Loucy (cell line): ENCODE measurements around the gene ABCA1.

Experiments used
- H2AFZ ChIP-seq: fragments of 200-600 bp; sonication (generic); 2 replicates; pipeline ENCODE4 v1.6.0; 2016; ENCODE audit warnings: antibody characterized with exemption, mild to moderate bottlenecking, low read length, moderate library complexity
- H3F3A ChIP-seq: fragments of 200-600 bp; 2 replicates; pipeline ENCODE4 v1.6.0; 2016; ENCODE audit warnings: antibody characterized with exemption, low read depth, mild to moderate bottlenecking
- H3K27me3 ChIP-seq: fragments of 200-600 bp; sonication (generic); 2 replicates; pipeline ENCODE4 v1.6.1; 2014; ENCODE audit warnings: low read length, mild to moderate bottlenecking; ENCODE audit not compliant: insufficient read depth, poor library complexity, severe bottlenecking
- H3K36me3 ChIP-seq: fragments of 200-600 bp; sonication (generic); 2 replicates; pipeline ENCODE4 v1.6.1; 2016; ENCODE audit warnings: low read length; ENCODE audit not compliant: insufficient read depth
- H3K4me1 ChIP-seq: fragments of 200-600 bp; sonication (generic); 2 replicates; pipeline ENCODE4 v1.5.1; 2014; ENCODE audit warnings: low read length, mild to moderate bottlenecking; ENCODE audit not compliant: insufficient read depth, poor library complexity, severe bottlenecking
- H3K4me2 ChIP-seq: fragments of 200-600 bp; sonication (generic); 2 replicates; pipeline ENCODE4 v1.6.0; 2014; ENCODE audit warnings: antibody characterized with exemption, low read length, low read depth, mild to moderate bottlenecking; ENCODE audit not compliant: poor library complexity, severe bottlenecking
- H3K4me3 ChIP-seq: fragments of 200-600 bp; sonication (generic); 2 replicates; pipeline ENCODE4 v1.5.1; 2014; ENCODE audit warnings: low read length, mild to moderate bottlenecking, mixed read lengths; ENCODE audit not compliant: poor library complexity, severe bottlenecking
- H3K79me2 ChIP-seq: fragments of 200-600 bp; sonication (generic); 2 replicates; pipeline ENCODE4 v1.6.1; 2014; ENCODE audit warnings: low read length; ENCODE audit not compliant: insufficient read depth
- H3K9ac ChIP-seq: fragments of 200-600 bp; sonication (generic); 2 replicates; pipeline ENCODE4 v1.6.0; 2014; ENCODE audit warnings: mild to moderate bottlenecking, low read depth, low read length, moderate library complexity; ENCODE audit not compliant: poor library complexity, severe bottlenecking
- H3K9me2 ChIP-seq: fragments of 200-600 bp; sonication (generic); replicated peaks from 2 replicates; pipeline ENCODE4 v1.6.1; 2016; ENCODE audit warnings: low read depth, low read length, mixed read lengths
- H3K9me3 ChIP-seq: fragments of 200-600 bp; sonication (generic); 2 replicates; pipeline ENCODE4 v1.6.1; 2014; ENCODE audit warnings: mild to moderate bottlenecking, antibody characterized with exemption, low read length, low read depth; ENCODE audit not compliant: insufficient read depth
- H4K20me1 ChIP-seq: fragments of 200-600 bp; sonication (generic); 2 replicates; pipeline ENCODE4 v1.6.0; 2014; ENCODE audit warnings: antibody characterized with exemption, low read length, mild to moderate bottlenecking; ENCODE audit not compliant: insufficient read depth, poor library complexity, severe bottlenecking
- EZH2phosphoT487 ChIP-seq: fragments of 200-600 bp; IDR thresholded peaks from 2 replicates; pipeline ENCODE4 v1.6.1; 2018; ENCODE audit warnings: antibody characterized with exemption, mild to moderate bottlenecking, moderate library complexity, borderline replicate concordance
- TF ChIP-seq, protein P1 (sequence below): fragments of 200-600 bp; sonication (generic); conservative IDR thresholded peaks from 2 replicates; pipeline ENCODE4 v1.5.1; 2014; ENCODE audit warnings: mild to moderate bottlenecking, antibody characterized with exemption, low read length

Gene ABCA1

DNA sequence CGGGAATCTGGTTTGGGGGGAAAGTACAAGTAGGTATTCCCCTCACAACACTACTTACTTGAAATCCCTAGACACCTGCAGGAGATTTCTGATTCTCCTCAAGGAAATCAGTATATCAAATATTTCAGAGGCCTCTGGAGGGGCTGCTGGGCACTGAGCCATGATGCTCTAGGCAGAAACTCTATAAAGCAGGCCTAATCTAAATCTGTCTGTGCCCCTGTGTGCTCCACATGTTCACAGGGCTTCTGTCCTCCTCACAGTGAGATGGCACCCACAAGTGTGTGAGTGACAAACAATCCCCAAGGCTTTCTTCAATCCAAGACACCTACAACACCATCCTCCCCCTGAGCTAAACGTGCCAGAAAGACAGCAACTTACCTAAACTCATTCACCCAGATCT, 125.0 kb downstream of the ABCA1 start:
- Histone ChIP-seq H3K9me3 (no peaks in the 10 kb centered on the region), H3K4me1 (no peaks in the 10 kb centered on the region), H4K20me1 (no peaks in the 10 kb centered on the region), H3K27me3 (no peaks in the 10 kb centered on the region), H3K9me2 (no peaks in the 10 kb centered on the region), H3K4me3 (no peak overlapping the region), H3K36me3 (no peaks in the 10 kb centered on the region), H3K4me2 (no peak overlapping the region), H3K79me2 (no peaks in the 10 kb centered on the region), H2AFZ (no peak overlapping the region), H3K9ac (no peak overlapping the region), H3F3A (no peaks in the 10 kb centered on the region)
- no peak for TF ChIP-seq EZH2phosphoT487
- TF ChIP-seq, protein P1, sequence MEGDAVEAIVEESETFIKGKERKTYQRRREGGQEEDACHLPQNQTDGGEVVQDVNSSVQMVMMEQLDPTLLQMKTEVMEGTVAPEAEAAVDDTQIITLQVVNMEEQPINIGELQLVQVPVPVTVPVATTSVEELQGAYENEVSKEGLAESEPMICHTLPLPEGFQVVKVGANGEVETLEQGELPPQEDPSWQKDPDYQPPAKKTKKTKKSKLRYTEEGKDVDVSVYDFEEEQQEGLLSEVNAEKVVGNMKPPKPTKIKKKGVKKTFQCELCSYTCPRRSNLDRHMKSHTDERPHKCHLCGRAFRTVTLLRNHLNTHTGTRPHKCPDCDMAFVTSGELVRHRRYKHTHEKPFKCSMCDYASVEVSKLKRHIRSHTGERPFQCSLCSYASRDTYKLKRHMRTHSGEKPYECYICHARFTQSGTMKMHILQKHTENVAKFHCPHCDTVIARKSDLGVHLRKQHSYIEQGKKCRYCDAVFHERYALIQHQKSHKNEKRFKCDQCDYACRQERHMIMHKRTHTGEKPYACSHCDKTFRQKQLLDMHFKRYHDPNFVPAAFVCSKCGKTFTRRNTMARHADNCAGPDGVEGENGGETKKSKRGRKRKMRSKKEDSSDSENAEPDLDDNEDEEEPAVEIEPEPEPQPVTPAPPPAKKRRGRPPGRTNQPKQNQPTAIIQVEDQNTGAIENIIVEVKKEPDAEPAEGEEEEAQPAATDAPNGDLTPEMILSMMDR = no peak

DNA sequence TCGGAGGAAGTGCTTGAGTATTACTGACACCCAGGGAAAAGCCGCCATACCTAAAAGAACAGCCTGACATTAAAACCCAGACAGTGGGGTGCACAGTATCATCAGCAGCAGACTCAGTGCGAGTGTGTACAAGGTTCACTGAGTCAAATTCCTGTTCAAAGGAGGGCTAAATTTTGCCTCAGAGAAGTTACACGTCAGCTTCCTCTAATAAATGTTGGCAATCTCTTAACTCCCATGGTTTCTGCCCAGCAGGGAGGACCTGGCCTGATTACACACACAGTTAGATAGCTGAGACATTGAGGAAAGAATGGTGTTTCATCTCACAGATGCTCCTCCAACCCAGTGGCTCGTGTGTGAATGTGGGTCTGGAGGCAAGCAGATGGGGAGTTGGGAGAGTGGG, 125.8 kb downstream of the ABCA1 start:
- no peaks in the 10 kb centered on the region for H3K9me2 ChIP-seq
- no peaks in the 10 kb centered on the region for H3K27me3 ChIP-seq
- no peak overlapping the region for H3K4me2 ChIP-seq
- no peaks in the 10 kb centered on the region for H4K20me1 ChIP-seq
- no peak overlapping the region for H3K9ac ChIP-seq
- TF ChIP-seq, protein P1 = no peak
- no peak for TF ChIP-seq EZH2phosphoT487
- no peaks in the 10 kb centered on the region for H3K4me1 ChIP-seq
- no peaks in the 10 kb centered on the region for H3K9me3 ChIP-seq
- H2AFZ ChIP-seq = no peak overlapping the region
- no peaks in the 10 kb centered on the region for H3K36me3 ChIP-seq
- H3K4me3 ChIP-seq = no peak overlapping the region
- H3F3A ChIP-seq = no peaks in the 10 kb centered on the region
- no peaks in the 10 kb centered on the region for H3K79me2 ChIP-seq

DNA sequence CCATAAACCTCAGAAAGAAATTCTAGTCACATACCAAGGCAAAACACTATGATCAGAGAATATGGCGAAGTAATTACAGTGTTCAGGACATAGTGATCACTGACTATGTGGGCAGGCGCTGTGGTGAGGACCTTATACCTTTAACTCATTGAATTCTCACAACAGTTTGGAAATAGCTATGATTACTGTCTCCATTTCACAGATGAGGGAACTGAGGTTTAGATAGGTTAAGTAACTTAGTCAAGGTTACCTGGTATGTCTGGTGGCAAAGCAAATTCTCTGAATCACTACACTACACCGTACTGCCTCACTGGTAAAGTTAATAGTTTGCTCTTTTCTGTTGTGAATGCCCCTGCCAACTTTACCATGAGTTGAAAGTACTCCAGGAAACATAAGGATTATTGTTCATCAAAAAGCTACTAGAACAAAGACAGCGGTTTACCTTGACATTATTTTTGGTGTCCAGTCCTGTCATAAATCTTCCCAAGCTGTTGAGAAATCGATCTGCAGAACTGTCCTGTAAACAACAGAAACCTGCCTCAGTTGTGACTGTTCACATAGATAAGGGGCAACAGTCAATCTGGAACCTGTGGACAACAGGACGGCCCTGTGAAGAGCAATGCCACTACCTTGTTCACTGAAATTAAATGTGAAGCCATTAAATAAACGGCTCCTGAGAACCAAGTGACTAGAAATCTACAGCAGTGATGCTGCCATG, 127.7 kb downstream of the ABCA1 start:
- Histone ChIP-seq H3K9ac (no peak overlapping the region), H3K4me1 (no peaks in the 10 kb centered on the region), H3K9me3 (no peaks in the 10 kb centered on the region), H3K36me3 (no peaks in the 10 kb centered on the region), H3F3A (no peaks in the 10 kb centered on the region), H3K4me2 (no peak overlapping the region), H3K79me2 (no peaks in the 10 kb centered on the region), H2AFZ (no peak overlapping the region), H3K27me3 (no peaks in the 10 kb centered on the region), H4K20me1 (no peaks in the 10 kb centered on the region), H3K9me2 (no peaks in the 10 kb centered on the region), H3K4me3 (no peak overlapping the region)
- TF ChIP-seq, protein P1 = no peak
- TF ChIP-seq EZH2phosphoT487 = no peak
